ENCODE data around the gene EEIG1. TPM values are rescaled to one million over a fixed set of nuclear protein-coding genes. Genes with fewer than 3 reads are reported as not detected.

EEIG1 gene
- total and polyA plus RNA-seq, 10 of the 15 experiments (the other 5 are each of a cell fraction or from before 2014, with no cell fraction given) = 1.2 to 75.9 (median 9.0) TPM

GRCh38 chr9:127959841-127960409 is 20.9 kb downstream of the EEIG1 start:
- H3K79me2 ChIP-seq (ENCODE audit: control insufficient read depth, insufficient read depth, low read length) = peaks cover 3% of the 10 kb centered on the region
- SMC1A ChIA-PET (ENCODE audit: uncharacterized antibody, unreplicated experiment) = interaction anchor here (6.7 kb wide), 1 partner anchor 72 kb away, joined by 96 read pairs; no protein-coding TSS in a partner anchor
- no peaks in the 10 kb centered on the region; a peak in 2 of 4 replicates for H3K36me3 ChIP-seq (ENCODE audit: control insufficient read depth in 2 of 2, insufficient read depth in 2 of 2, low read length in 1 of 2)
- no TSS peak for BruUV-seq (replicated peaks)
- DNase-seq (ENCODE audit: low read depth, low spot score) (no peak), FAIRE-seq (no peak), ATAC-seq (no peak)
- H3K4me1 ChIP-seq (ENCODE audit: control insufficient read depth, insufficient read depth, low read length) = peaks cover 18% of the 10 kb centered on the region
- no peak overlapping the region for H3K9ac ChIP-seq (ENCODE audit: control insufficient read depth, insufficient read depth, low read length)
- H2AFZ ChIP-seq (ENCODE audit: control insufficient read depth, low read depth, low read length) = no peak overlapping the region
- POLR2A ChIA-PET = no interaction called here
- 0 out of 2 replicates have a peak, but pooled peaks cover 2% of the 10 kb centered on the region for H4K20me1 ChIP-seq (ENCODE audit: control insufficient read depth, insufficient read depth)
- in situ Hi-C loops (cut with MboI) (loop anchor here (10.0 kb wide), 1 partner anchor 75 kb away; no protein-coding TSS in a partner anchor), intact Hi-C loops (cut with micrococcal nuclease; ENCODE audit: unreplicated experiment) (no loop called here)
- CTCF ChIA-PET = interaction anchor here (1.1 to 13.8 kb wide), 2 partner anchors 16 to 72 kb away, joined by 3 to 332 read pairs; no protein-coding TSS in a partner anchor
- H3K4me3 ChIP-seq = no peak overlapping the region
- WGBS (ENCODE audit: insufficient coverage, insufficient replicate concordance, low lambda C conversion rate, missing lambda C conversion rate) = 98% methylated on average over 2 of the region's 2 CpGs
- no peaks in the 10 kb centered on the region for H3K27me3 ChIP-seq (replicated peaks in 1 of 2; ENCODE audit: control insufficient read depth in 2 of 2, insufficient read depth in 2 of 2, low read length in 1 of 2)
- H3K4me2 ChIP-seq (ENCODE audit: control insufficient read depth, insufficient read depth) = no peak overlapping the region
- H3K27ac ChIP-seq (ENCODE audit: control insufficient read depth, insufficient read depth) = no peak overlapping the region
- no peaks in the 10 kb centered on the region for H3K9me3 ChIP-seq (replicated peaks; ENCODE audit: control insufficient read depth, insufficient read depth, low read length)
- RAD21 ChIA-PET (ENCODE audit: unreplicated experiment) = interaction anchor here (1.1 kb wide), 1 partner anchor 75 kb away, joined by 3 read pairs; no protein-coding TSS in a partner anchor
- TF ChIP-seq HDGF (IDR thresholded peaks at IDR 0.05) = no peak
- no peak for TF ChIP-seq NR2C1 (IDR thresholded peaks at IDR 0.05)
- no peak for TF ChIP-seq BHLHE40 (IDR thresholded peaks at IDR 0.05; ENCODE audit: borderline replicate concordance in 1 of 2, low read depth in 2 of 2, low read length in 1 of 2)
- TF ChIP-seq KDM1A (IDR thresholded peaks at IDR 0.05; ENCODE audit: borderline replicate concordance) = no peak
- TF ChIP-seq CHD1 (IDR thresholded peaks at IDR 0.05; ENCODE audit: low read depth, low read length) = no peak
- TF ChIP-seq, protein P1, sequence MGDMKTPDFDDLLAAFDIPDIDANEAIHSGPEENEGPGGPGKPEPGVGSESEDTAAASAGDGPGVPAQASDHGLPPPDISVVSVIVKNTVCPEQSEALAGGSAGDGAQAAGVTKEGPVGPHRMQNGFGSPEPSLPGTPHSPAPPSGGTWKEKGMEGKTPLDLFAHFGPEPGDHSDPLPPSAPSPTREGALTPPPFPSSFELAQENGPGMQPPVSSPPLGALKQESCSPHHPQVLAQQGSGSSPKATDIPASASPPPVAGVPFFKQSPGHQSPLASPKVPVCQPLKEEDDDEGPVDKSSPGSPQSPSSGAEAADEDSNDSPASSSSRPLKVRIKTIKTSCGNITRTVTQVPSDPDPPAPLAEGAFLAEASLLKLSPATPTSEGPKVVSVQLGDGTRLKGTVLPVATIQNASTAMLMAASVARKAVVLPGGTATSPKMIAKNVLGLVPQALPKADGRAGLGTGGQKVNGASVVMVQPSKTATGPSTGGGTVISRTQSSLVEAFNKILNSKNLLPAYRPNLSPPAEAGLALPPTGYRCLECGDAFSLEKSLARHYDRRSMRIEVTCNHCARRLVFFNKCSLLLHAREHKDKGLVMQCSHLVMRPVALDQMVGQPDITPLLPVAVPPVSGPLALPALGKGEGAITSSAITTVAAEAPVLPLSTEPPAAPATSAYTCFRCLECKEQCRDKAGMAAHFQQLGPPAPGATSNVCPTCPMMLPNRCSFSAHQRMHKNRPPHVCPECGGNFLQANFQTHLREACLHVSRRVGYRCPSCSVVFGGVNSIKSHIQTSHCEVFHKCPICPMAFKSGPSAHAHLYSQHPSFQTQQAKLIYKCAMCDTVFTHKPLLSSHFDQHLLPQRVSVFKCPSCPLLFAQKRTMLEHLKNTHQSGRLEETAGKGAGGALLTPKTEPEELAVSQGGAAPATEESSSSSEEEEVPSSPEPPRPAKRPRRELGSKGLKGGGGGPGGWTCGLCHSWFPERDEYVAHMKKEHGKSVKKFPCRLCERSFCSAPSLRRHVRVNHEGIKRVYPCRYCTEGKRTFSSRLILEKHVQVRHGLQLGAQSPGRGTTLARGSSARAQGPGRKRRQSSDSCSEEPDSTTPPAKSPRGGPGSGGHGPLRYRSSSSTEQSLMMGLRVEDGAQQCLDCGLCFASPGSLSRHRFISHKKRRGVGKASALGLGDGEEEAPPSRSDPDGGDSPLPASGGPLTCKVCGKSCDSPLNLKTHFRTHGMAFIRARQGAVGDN (IDR thresholded peaks at IDR 0.05) = no peak
- no peak for TF ChIP-seq CUX1 (IDR thresholded peaks at IDR 0.05; ENCODE audit: insufficient replicate concordance, low read depth, low read length)
- TF ChIP-seq, protein P2, sequence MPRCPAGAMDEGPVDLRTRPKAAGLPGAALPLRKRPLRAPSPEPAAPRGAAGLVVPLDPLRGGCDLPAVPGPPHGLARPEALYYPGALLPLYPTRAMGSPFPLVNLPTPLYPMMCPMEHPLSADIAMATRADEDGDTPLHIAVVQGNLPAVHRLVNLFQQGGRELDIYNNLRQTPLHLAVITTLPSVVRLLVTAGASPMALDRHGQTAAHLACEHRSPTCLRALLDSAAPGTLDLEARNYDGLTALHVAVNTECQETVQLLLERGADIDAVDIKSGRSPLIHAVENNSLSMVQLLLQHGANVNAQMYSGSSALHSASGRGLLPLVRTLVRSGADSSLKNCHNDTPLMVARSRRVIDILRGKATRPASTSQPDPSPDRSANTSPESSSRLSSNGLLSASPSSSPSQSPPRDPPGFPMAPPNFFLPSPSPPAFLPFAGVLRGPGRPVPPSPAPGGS (IDR thresholded peaks at IDR 0.05; ENCODE audit: borderline replicate concordance, insufficient read depth, low read depth, low read length, poor library complexity, severe bottlenecking) = no peak
- no peak for TF ChIP-seq CBFB (IDR thresholded peaks at IDR 0.05; ENCODE audit: low read depth)
- TF ChIP-seq MYB (IDR thresholded peaks at IDR 0.05; ENCODE audit: borderline replicate concordance, low read depth, low read length) = no peak
